DMS 273 (cell line): ENCODE results near the gene SMAD2.

Experiments used
- DNase-seq: peaks from one replicate; lab custom pipeline; 2025; ENCODE audit not compliant: unreplicated experiment; lab: John Stamatoyannopoulos, UW

The SMAD2 gene

GRCh38 chr18:47898055-47898454 is 32.4 kb downstream of the SMAD2 start:
- peak; percentile 27 for DNase-seq

DNA sequence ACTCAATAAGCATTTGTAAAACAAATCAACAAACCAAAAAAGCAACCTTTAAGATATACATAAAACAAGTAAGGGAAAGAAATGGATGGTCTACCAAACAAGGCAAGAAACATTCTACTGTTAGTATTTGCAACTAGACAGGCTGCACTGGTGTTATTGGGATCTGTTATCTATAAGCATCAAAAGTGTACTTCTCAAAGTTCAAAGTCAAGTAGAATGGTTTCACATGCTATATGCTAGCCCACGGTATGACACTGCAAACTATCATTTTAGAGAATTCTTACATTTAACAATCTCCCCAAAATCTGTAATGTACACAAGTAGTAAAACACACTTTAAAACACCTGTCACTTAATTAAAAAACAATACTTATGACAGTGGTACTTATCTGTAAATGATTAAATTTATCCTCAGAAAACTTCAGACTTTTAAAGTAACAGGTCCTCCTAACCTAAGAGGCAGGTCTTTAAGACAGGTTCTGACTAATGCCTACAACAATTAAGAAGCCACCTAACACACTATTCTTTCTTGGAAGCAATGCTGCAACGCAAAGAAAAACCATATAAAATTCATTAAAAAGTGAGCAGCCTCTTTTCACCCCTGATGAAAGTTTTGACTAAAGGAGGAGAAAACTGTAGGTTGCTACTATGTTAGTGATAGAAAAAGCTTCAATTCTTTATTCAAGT is 34.8 kb downstream of the SMAD2 start:
- DNase-seq: no peak

DNA sequence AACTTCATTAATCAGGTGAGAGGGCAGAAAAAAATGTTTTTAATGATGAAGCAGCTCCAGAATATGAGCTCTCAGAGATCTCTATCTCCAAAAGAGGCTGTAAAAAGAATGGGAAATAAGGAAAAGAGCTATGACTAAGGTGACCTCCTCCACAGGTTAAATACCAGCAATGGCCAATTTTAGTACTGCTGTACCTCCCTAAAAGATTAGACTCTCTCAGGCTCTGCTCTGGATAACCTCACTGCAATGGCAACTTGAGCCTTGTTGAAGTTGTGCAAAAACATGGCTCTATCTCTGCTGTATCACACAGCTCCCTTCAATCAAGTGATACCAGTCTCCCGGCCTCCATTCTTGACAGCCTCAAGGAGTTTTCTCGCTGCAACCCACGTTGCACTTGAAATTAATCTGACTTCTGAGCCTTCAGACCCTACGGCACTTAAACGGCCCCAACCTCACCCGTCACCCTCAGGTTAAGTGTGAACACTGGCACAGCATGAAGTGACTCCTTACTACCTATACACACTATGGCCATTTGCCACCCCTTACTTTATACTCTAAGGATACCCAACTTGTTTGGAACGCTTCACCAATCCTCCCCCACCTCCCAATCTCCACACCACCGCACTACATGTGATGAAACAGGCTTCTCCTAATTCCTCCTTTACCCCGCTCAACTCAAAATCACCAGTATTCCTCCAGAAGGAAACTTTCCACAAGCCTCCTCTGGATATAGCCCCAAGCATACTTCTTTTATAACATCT is 36.3 kb downstream of the SMAD2 start:
- DNase-seq: no peak

DNA sequence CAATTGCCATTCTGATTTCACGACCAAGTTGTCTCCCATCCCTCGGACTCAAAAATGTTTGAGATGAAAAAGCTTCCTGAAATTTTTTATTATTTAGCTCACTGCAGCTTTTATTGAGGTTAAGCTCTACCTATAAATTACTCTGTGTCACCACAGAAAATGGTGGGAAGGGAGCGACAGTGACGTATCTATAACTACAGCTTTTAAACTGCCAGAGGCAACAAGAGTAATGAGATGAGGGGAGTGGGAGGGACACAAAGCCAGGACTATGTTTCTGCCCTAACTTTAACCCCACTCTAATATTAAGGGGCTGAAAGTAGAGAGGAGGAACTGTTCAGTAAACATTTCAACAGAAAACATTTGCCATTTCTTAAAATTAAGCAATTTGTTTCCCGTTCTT is 37.4 kb downstream of the SMAD2 start:
- DNase-seq: no peak

DNA sequence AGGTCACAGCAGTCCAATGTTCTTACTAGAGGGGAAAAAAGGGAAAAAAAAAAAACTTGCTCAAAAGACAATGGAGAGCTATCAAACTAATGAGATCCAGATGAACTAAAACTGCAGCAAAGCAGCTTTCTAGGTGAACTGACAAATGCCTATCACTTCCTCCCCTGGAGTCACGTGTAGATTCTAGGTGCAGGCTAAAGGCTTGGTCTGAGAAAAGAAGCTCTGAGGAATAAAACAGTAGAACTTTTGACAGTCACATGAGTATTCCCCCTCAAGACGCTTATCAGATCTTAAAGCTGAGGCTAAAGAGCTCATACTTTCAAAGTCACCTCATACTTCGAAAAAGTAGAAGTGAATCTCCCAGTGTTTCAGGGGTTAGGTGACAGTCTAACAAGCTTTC is 42.3 kb downstream of the SMAD2 start:
- no peak for DNase-seq

DNA sequence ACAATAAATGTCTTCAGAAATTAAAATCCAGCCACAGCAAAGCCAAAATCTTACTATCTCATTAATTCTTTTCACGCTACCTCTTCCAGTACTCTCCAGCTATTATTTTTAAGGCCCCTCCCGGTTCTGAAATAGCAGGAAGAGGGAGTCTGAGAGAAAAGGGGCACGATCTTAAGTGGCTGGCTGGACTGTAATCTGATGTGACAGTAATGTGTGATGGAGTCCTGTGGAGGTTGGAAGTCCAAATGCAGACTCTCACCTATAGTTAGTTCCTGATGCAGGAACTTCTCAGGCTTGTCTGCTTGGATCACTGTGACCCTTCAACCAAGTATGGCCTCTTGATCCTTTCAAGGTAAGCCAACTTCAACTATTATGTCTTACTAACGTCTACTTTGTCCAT is 43.2 kb downstream of the SMAD2 start:
- no peak for DNase-seq

DNA sequence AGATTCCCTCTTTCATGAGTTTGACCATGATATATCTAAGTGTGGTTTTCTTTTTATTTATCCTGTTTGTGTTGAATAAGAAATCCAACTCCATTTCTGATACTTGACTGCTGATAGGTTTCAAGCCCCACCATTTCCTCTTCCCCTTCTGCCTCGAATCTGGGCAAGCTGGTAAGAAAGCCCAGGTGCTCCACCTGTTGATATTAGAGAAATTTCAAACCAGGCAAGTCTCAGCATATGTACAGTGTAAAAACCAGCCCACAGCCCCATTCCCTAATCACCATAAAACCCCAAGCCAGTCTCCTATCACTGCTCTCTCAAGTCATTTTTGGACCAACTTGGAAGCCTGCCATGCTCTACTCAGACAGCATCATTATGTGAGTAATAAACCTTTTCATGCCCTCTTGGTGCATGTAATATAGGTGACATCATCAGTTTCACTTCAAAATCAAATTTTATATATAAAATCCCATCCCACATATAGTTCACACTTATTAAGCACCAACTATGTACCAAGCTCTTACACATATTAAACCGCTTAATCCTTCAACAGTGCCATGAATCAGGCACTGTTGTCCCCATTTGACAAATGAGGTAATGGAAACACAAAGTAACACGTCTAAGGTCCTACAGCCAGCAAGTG is 46.6 kb downstream of the SMAD2 start:
- peak; percentile 40 for DNase-seq

- DNase-seq: no peak
These were observed 47.8 kb downstream of the SMAD2 start for GRCh38 chr18:47882641-47883040.

DNA sequence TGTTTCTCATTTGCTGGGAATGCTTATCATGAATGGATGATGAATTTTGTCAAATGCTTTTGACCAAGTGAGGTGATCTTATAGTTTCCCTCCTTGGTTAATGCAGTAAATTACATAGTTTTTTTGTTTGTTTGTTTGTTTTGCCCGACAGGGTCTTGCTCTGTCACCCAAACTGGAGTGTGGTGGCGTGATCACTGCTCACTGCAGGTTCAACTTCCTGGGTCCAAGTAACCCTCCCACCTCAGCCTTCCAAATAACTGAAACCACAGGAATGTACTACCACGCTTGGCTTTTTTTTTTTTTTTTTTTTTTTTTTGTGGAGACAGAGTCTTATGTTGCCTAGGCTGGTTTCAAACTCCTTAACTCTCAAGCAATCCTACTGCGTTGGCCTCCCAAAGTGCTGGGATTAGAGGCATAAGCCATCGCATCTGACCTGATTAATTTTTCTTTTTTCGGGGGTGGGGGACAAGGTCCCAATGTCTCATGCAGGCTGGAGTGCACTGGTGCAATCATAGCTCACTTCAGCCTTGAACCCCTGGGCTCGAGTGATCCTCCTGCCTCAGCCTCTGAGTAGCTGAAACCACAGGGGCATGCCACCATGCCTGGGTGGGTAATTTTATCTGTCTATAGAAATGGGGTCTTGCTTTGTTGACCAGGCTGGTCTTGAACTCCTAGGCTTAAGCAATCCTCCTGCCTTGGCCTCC is 48.6 kb downstream of the SMAD2 start:
- DNase-seq: no peak

GRCh38 chr18:47881042-47881441 is 49.4 kb downstream of the SMAD2 start:
- DNase-seq: no peak

DNA sequence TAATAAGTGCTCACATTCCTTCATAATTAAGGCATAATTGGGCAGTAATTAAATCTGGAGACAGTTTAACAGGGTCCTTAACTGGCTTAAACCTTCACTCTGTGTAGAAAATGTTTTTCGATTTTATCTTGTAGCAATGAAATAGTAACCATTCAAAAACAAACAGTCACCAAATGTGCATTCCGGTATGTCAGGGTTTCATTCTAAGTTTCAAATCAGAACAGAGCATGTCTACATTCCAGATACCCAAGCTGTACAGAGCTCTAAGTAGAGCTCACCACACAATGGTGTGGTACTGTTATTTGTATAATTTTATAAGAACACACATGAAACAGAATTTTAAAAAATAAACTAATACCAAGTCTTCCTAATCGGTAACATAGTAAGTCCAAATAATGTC is 52.6 kb downstream of the SMAD2 start:
- no peak for DNase-seq

DNA sequence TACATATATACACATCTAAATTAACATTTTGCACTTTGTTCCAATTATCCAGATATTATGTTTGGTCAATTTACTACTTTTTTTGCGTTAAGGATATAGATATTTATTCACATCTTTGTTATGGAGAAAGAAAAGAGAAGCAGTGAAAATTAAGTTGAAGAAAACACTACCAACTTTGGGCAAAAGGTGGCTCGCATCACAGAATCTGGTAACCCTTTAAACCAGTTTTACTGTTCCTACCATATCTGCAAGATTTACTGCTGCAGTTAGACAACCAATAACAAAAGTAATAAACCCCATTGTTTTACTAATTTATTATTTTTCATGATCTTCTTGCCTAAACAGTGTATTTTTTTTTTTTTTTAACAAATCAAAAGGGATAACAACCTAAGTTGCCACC is 53.6 kb downstream of the SMAD2 start:
- no peak for DNase-seq

- no peak for DNase-seq
These were observed 56.8 kb downstream of the SMAD2 start for GRCh38 chr18:47873625-47874024.

DNA sequence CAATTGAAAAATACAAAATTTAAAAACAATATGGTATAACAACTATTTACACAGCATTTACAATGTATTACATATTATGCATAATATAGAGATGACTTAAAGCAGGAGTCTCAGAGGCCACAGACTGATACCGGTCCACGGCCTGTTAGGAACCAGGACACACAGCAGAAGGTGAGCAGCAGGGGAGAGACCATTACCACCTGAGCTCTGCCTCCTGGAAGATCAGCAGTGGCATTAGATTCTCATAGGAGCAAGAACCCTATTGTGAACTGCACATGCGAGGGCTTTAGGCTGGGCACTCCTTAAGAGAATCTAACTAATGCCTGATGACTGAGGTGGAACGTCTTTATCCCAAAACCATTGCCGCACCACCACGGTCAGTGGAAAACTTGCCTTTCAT is 58.0 kb downstream of the SMAD2 start:
- DNase-seq: no peak

DNA sequence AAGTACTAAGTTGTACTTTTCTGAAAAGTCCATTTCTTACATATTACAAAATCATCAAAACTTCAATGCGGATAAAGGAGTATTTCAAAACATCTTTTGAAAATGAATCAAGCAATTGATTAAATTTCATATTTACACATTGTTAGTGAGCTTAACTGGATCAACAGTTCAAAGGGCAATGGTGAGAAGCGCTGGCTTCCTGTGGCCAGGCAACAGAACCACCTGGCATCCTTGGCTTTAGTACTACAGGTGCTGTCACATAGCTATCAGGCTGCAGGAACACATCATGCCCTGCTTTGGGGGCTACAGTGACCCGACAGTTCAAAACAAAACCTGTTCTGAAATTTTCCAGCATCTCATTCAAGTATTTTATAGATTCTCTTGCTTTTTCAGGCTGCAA is 59.2 kb downstream of the SMAD2 start:
- no peak for DNase-seq

GRCh38 chr18:47870605-47871004 is 59.9 kb downstream of the SMAD2 start:
- no peak for DNase-seq

DNA sequence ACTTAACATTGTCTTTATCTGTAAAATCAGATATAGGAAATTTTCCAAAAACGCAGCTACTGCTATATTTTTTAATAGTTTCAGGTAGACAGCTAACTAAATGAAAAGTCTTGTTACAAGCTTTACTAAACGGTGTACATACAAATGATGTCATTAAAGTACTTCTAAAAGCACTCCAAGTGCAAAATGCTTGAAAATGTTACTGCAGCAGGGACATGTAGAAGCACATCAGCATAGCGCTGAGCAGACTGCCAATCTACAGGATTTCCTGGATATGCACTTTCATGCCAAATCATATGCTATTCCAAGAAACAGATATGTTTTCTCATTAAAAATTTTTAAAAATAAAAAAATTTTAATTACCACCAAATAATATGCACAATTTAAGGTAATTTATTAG is 61.7 kb downstream of the SMAD2 start:
- no peak for DNase-seq

DNA sequence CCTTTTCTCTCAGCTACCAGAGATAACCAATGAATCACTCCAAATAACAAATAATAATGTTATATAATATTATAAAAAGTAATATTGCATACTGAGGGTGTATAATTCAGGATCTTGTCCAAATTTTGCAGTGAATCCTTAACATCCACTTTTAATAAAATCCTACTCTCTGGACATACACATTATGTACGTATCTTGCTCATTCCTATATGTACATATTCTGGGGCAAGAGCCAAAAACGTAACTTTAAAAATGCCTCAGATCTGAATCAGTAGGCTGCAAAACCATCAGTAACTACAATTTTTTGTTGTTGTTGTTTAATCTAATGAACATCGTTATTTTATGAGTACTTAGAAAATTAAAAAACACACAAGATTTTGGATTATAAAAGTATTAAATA is 65.3 kb downstream of the SMAD2 start:
- no peak for DNase-seq

- no peak for DNase-seq
These were observed 67.4 kb downstream of the SMAD2 start for GRCh38 chr18:47863041-47863440.

GRCh38 chr18:47858607-47859006 is 71.9 kb downstream of the SMAD2 start:
- no peak for DNase-seq

- DNase-seq: no peak
These were observed 82.8 kb downstream of the SMAD2 start for GRCh38 chr18:47847635-47848034.

DNA sequence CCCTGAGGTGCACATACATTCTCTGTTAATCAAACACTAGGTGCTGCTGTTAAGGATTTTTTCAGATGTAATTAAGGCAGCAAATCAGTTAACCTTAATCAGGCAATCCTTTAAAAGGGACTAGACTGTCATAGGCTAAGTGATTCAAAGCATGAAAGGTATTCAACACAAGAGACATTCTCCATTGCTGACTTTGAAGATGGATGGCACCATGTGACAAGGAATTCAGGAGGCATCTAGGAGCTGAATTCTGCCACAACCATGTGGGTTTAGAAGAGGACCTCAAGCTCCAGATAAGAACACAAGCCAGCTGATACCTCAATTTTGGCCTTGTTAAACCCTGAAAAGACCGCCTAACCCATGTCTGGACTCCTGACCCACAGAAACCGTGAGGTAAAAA is 84.0 kb downstream of the SMAD2 start:
- no peak for DNase-seq
